Measurements from ENCODE around the gene SULT4A1.

Gene SULT4A1

DNA sequence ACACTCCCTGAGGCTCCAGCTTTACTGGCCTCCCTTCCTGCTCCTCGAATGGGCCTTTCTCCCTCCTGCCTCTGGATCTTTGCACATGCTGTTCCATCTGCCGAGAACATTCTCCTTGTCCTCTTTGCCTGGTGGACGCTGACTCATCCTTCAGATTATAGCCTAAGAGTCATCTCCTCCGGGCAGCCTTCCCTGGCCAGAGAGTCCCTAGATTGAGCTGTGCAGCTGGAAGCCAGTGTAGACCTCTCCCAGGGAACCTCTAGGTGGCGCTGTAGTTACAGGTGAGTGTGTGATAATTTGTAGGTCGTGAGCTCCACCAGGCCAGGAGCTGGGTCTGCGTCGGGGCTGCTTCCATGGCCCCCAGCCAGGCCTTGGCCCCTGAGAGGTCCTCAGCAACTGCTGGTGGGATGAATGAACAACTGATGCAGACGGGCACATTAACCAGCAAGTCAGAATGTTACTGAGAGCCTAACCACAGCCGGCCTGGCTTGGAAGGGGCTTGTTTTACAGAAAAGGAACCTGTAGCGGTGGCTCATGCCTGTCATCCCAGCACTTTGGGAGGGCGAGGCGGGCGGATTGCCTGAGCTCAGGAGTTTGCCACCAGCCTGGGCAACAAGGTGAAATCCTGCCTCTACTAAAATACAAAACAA, 20.8 kb upstream of the SULT4A1 start:
- no peak overlapping the region for H3K4me3 ChIP-seq (ENCODE audit: control insufficient read depth, low read depth, low read length)
- no peak for DNase-seq (ENCODE audit: low read depth)
- TF ChIP-seq, protein P1, sequence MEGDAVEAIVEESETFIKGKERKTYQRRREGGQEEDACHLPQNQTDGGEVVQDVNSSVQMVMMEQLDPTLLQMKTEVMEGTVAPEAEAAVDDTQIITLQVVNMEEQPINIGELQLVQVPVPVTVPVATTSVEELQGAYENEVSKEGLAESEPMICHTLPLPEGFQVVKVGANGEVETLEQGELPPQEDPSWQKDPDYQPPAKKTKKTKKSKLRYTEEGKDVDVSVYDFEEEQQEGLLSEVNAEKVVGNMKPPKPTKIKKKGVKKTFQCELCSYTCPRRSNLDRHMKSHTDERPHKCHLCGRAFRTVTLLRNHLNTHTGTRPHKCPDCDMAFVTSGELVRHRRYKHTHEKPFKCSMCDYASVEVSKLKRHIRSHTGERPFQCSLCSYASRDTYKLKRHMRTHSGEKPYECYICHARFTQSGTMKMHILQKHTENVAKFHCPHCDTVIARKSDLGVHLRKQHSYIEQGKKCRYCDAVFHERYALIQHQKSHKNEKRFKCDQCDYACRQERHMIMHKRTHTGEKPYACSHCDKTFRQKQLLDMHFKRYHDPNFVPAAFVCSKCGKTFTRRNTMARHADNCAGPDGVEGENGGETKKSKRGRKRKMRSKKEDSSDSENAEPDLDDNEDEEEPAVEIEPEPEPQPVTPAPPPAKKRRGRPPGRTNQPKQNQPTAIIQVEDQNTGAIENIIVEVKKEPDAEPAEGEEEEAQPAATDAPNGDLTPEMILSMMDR (IDR thresholded peaks at IDR 0.05; ENCODE audit: control insufficient read depth, insufficient read depth, low read depth, low read length, missing control alignments) = peak; percentile 55

- no peak overlapping the region for H3K4me3 ChIP-seq (ENCODE audit: control insufficient read depth, low read depth, low read length)
- DNase-seq (ENCODE audit: low read depth) = no peak
- TF ChIP-seq, protein P1 (IDR thresholded peaks at IDR 0.05; ENCODE audit: control insufficient read depth, insufficient read depth, low read depth, low read length, missing control alignments) = no peak
Measured at GRCh38 chr22:43882122-43882767, 19.9 kb upstream of the SULT4A1 start.

DNA sequence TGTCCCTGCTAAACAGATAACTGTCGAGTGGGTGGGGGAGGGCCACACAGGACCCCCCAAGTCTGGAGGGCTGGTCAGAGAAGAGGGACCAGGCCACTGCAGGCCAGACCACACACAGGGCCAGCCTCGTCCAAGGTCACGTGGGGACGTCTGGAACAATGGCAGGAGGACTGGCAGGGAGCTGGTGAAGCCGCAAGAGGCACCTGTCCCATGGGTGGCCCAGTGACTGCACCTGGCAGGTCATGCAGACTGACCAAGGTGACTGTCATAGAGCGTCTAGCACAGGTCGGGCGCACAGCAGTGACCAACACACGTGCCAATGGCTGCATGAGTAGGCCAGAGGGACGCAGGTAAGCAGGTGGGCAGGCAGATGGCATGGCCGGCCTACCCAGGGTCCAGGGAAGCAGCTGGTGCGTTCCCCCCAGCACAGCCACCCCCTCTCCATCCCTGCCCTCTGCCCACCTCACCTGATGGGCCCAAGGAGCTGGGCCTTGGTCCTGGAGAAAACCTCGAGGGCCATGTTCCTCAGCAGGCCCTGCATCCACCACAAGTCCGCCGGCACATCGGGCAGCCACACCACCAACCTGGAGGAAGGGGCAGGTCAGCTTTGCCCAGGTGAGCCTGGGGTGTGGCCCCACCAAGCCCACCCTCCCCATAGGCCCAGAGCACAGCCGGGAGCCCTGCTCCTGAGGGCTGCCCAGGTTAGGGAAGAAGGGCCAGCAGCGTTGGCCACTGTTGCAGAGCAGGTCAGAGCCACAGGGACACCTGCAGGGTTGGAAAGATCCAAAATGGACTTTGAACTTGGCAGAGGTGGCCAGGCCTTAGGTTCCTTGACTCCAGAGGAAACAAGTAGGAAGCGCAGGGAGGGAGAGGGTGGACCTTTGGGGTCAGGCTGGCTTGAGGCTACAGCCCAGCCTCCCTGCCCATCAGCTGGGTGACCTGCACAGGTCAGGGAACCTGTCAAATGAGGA, 19.1 kb upstream of the SULT4A1 start:
- DNase-seq (ENCODE audit: low read depth) = no peak
- TF ChIP-seq, protein P1 (IDR thresholded peaks at IDR 0.05; ENCODE audit: control insufficient read depth, insufficient read depth, low read depth, low read length, missing control alignments) = no peak
- no peak overlapping the region for H3K4me3 ChIP-seq (ENCODE audit: control insufficient read depth, low read depth, low read length)

GRCh38 chr22:43880541-43880991, 18.3 kb upstream of the SULT4A1 start:
- TF ChIP-seq, protein P1 (IDR thresholded peaks at IDR 0.05; ENCODE audit: control insufficient read depth, insufficient read depth, low read depth, low read length, missing control alignments) = no peak
- DNase-seq (ENCODE audit: low read depth) = no peak

DNA sequence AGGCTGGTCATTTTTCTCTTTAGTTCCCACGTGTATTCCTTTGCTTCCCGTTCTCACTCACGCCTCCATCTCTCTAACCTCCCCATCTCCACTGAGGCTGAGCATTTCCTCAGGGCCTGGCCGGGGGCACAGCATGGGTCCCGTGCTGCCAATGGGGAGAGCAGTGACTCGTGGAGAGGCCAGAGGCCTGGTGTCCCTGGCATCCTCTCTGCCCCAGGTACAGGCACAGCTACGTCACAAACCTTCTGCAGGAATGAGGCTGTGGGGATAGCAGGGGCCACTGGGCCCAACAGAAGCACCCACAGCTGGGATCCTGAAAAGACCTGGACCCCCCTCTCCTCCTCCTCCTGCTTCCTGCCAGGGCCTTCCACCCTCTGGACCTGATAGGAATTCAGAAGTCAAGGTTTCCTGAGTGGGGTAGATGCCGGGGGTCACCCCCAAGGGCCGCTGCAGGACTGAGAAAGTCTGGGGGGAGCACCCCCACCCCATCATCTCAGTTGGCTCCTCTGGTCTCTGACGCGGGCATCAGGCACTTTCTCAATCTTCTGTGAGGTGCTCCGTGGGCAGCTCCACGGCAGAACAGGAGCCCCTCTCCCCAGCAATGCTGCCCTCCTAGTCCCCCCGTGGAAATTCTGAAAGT, 17.7 kb upstream of the SULT4A1 start:
- DNase-seq (ENCODE audit: low read depth) = no peak
- H3K4me3 ChIP-seq (ENCODE audit: control insufficient read depth, low read depth, low read length) = no peak overlapping the region
- TF ChIP-seq, protein P1 (IDR thresholded peaks at IDR 0.05; ENCODE audit: control insufficient read depth, insufficient read depth, low read depth, low read length, missing control alignments) = no peak

More at GRCh38 chr22:43880541-43880991, 18.3 kb upstream of the SULT4A1 start:
- H3K4me3 ChIP-seq (ENCODE audit: control insufficient read depth, low read depth, low read length) = no peak overlapping the region

Data from AG09309 (cell line).